GM12872 (cell line): ENCODE data around the gene ACTR5.
A peak's percentile ranks its signal among the peaks of the same experiment; 100 is the strongest.

Source experiments
- TF ChIP-seq, protein P1 (sequence below): IDR thresholded peaks from 3 replicates; pipeline ENCODE4 v1.5.1; 2011; ENCODE audit warnings: low read depth, mild to moderate bottlenecking, low read length, moderate library complexity; ENCODE audit not compliant: insufficient read depth

ACTR5 gene

DNA sequence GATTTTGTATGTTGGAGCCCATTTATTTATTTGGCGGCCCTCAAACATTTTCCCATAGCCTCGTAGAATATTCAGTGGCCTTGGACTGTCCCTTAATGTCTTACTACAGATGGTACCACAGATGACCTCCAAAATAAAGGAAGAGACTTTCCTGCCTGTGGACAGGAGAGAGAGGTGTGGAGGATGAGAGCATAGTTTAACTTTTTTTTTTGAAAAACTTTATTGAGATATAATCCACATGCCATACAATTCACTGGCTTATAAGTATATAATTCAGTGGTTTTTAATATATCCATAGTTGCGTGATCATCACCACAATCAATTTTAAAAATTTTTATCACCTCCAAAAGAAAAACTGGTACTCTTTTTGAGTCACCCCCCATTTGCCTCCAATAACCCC is 52.6 kb downstream of the ACTR5 start:
- TF ChIP-seq, protein P1, sequence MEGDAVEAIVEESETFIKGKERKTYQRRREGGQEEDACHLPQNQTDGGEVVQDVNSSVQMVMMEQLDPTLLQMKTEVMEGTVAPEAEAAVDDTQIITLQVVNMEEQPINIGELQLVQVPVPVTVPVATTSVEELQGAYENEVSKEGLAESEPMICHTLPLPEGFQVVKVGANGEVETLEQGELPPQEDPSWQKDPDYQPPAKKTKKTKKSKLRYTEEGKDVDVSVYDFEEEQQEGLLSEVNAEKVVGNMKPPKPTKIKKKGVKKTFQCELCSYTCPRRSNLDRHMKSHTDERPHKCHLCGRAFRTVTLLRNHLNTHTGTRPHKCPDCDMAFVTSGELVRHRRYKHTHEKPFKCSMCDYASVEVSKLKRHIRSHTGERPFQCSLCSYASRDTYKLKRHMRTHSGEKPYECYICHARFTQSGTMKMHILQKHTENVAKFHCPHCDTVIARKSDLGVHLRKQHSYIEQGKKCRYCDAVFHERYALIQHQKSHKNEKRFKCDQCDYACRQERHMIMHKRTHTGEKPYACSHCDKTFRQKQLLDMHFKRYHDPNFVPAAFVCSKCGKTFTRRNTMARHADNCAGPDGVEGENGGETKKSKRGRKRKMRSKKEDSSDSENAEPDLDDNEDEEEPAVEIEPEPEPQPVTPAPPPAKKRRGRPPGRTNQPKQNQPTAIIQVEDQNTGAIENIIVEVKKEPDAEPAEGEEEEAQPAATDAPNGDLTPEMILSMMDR = no peak

GRCh38 chr20:38804221-38804620 is 56.0 kb downstream of the ACTR5 start:
- TF ChIP-seq, protein P1 = no peak

DNA sequence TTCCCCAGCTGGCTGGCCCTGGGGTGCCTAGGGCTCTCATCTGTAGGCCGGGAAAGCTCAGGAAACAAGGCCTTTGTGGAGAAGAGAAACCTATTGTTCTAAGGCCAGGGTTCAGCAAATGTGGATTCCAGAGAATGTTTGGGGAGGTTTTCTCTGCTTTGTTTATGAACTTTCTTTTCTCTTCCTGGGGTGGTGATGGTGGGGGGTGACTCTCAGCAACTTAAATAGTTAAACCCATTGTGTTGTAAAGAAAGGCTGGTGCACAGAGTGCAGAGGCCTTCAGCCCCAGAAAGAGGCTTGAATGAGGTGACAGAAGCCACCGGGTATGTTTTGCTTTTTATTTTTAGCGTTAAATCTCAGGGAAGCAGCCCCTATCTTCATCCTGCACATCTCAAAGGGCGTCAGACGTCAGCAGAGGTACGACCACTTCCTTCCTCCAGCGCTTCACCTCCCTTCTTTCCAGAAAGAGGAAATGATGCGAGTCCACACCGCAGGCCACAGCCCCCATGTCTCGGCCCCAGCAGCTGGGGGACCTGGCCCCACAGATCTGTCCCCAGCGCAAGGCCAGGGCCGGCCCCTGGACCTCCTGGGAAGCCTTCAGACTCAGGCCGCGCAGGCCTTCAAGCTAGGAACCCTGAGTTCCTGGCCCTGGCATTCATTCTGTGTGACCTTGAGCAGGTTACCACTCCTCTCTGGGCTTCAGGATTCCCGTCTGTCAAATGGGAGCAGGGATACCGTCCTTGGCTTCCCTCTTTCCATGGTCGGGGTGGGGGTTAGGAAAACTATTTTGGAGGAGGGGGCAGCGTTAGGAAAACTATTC is 56.6 kb downstream of the ACTR5 start:
- TF ChIP-seq, protein P1 = no peak

DNA sequence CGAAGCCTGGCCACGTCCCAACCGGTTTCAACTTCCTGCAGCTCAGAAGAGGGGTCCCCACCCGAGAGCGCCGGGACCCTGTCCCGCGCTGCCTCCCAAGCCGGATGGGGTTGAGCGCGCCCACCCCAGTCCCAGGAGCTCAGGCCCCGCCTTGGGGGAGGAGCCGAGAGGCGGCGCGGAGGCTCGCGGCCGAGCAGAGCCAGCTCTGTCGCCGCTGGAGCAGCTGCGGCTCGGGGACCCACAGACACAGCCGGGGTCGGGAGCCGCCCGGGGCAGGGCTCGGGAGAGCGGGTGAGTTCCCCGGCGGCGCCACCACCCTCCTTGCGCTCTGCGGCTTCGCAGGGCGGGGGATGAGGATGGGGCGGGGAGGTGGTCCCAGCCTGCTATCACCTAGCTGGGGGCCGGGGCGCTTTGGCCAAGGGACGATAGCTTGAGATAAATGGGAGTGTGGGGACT is 57.3 kb downstream of the ACTR5 start, which contains the start of gene PPP1R16B:
PPP1R16B (plus strand) TSS at position 196 of the 456 bp plus-strand sequence. CDS start 30,229 bp downstream, outside the sequence.
- TF ChIP-seq, protein P1 = no peak

- TF ChIP-seq, protein P1 = peak; percentile 33; the same call in 1 of the 3 replicates
Measured at GRCh38 chr20:38805958-38806854, 57.9 kb downstream of the ACTR5 start.

GRCh38 chr20:38806855-38807655 is 58.8 kb downstream of the ACTR5 start:
- TF ChIP-seq, protein P1 = no peak
